ENCODE results near the gene ADAM22.

ADAM22 gene

GRCh38 chr7:87959336-87959735 is 25.3 kb downstream of the ADAM22 start:
- no peak for TF ChIP-seq CTCF (IDR thresholded peaks at IDR 0.05; ENCODE audit: low read depth, low read length)
- Histone ChIP-seq H3K36me3 (no peaks in the 10 kb centered on the region), H3K27me3 (no peaks in the 10 kb centered on the region), H3K4me3 (ENCODE audit: low read depth, low read length) (no peak overlapping the region), H3K4me1 (peaks cover 2% of the 10 kb centered on the region; the same call in 1 of the 2 replicates), H3K9me3 (no peaks in the 10 kb centered on the region)
- no peak for DNase-seq

DNA sequence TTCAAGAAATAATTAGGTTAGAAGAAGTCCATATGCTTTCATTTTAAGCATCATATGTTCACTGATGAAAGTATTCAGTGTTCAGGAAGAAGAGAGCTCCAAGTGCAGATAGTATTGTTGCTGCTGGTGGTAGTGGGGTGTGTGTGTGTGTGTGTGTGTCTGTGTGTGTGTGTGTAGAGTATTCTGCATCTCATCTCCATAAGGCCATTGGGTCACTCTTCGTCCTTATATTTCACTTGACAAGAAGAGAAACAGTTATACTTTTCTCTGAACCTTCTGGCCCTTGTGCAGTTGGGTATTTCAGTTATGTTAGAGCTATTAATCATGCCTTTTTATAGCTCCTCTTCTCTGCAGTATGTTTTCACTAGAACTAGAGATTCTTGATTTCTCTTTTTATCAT is 26.2 kb downstream of the ADAM22 start:
- Histone ChIP-seq H3K9me3 (no peaks in the 10 kb centered on the region), H3K4me3 (ENCODE audit: low read depth, low read length) (no peak overlapping the region), H3K36me3 (no peaks in the 10 kb centered on the region), H3K27me3 (no peaks in the 10 kb centered on the region), H3K4me1 (peaks cover 2% of the 10 kb centered on the region; the same call in 1 of the 2 replicates)
- DNase-seq: no peak
- TF ChIP-seq CTCF (IDR thresholded peaks at IDR 0.05; ENCODE audit: low read depth, low read length): no peak

DNA sequence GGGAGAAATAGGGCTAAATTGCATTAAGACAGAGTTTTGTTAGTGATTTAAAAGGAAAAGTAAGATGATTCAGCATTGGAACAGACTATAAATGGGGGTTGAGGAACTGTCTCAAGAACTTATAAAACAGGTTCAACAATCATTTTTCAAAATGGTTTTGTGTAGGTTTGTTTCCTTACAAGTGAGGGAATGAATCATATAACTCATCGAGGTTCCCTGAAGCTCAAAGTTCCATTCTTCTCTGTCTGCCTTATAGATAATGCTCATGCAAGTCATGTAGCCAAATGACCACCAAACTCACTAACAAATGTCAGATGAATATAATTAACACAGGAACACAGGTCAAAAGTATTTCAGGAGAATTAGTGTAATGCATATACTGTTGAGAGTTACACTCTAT is 27.7 kb downstream of the ADAM22 start:
- Histone ChIP-seq H3K9me3 (no peaks in the 10 kb centered on the region), H3K4me1 (peaks cover 2% of the 10 kb centered on the region; the same call in 1 of the 2 replicates), H3K27me3 (no peaks in the 10 kb centered on the region), H3K36me3 (no peaks in the 10 kb centered on the region), H3K4me3 (ENCODE audit: low read depth, low read length) (no peak overlapping the region)
- no peak for TF ChIP-seq CTCF (IDR thresholded peaks at IDR 0.05; ENCODE audit: low read depth, low read length)
- DNase-seq: no peak

DNA sequence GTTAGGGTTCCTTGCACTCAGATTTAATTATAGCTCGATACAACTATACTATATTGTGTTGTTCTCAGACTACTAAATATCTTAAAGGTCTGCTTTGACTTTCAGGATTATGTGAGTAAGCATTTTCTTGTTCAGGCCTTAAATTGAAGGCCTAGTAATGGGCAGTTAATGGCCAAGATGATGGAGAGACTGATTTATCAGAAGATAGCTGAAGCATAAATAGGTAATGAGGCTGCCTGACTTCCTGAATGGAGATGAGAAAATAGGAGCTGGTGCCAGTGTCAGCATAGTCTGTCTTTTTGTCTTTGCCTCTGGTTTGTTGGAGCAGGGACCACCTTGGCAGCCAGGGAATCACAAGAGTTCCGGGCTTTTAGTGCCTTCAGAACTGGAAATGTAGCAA is 32.2 kb downstream of the ADAM22 start:
- no peak for TF ChIP-seq CTCF (IDR thresholded peaks at IDR 0.05; ENCODE audit: low read depth, low read length)
- Histone ChIP-seq H3K4me3 (ENCODE audit: low read depth, low read length) (no peak overlapping the region), H3K27me3 (no peaks in the 10 kb centered on the region), H3K36me3 (no peaks in the 10 kb centered on the region), H3K4me1 (peaks cover 2% of the 10 kb centered on the region; the same call in 1 of the 2 replicates), H3K9me3 (no peaks in the 10 kb centered on the region)
- peak; percentile 39 for DNase-seq

GRCh38 chr7:87968021-87968420 is 34.0 kb downstream of the ADAM22 start:
- Histone ChIP-seq H3K4me1 (peaks cover 2% of the 10 kb centered on the region; the same call in 1 of the 2 replicates), H3K27me3 (no peaks in the 10 kb centered on the region), H3K36me3 (peaks cover 2% of the 10 kb centered on the region; the same call in 1 of the 2 replicates), H3K9me3 (no peaks in the 10 kb centered on the region), H3K4me3 (ENCODE audit: low read depth, low read length) (no peak overlapping the region)
- no peak for TF ChIP-seq CTCF (IDR thresholded peaks at IDR 0.05; ENCODE audit: low read depth, low read length)
- no peak for DNase-seq

- no peak for DNase-seq
- no peaks in the 10 kb centered on the region for H3K4me1 ChIP-seq
- H3K27me3 ChIP-seq: no peaks in the 10 kb centered on the region
- no peak overlapping the region for H3K4me3 ChIP-seq (ENCODE audit: low read depth, low read length)
- H3K36me3 ChIP-seq: no peaks in the 10 kb centered on the region
- TF ChIP-seq CTCF (IDR thresholded peaks at IDR 0.05; ENCODE audit: low read depth, low read length): no peak
- no peaks in the 10 kb centered on the region for H3K9me3 ChIP-seq
Observed at GRCh38 chr7:87982116-87982515, 48.1 kb downstream of the ADAM22 start.

Data from BE2C (cell line).